Fibroblast of pulmonary artery (primary cell): ENCODE data around the gene B4GALT7.

Experiments used
- DNase-seq: peaks from one replicate; pipeline ENCODE4 v3.0.0-alpha.2; 2010; ENCODE audit warnings: low read depth
- H3K4me3 ChIP-seq: replicated peaks from 2 replicates; pipeline ENCODE4 v1.5.1; 2011; ENCODE audit warnings: low read depth, mild to moderate bottlenecking, control low read depth, low read length, moderate library complexity
- TF ChIP-seq, protein P1 (sequence below): IDR thresholded peaks from 2 replicates; pipeline ENCODE4 v1.5.1; 2011; ENCODE audit warnings: mild to moderate bottlenecking, control low read depth, low read length, inconsistent platforms; ENCODE audit errors: missing control alignments

B4GALT7 gene

DNA sequence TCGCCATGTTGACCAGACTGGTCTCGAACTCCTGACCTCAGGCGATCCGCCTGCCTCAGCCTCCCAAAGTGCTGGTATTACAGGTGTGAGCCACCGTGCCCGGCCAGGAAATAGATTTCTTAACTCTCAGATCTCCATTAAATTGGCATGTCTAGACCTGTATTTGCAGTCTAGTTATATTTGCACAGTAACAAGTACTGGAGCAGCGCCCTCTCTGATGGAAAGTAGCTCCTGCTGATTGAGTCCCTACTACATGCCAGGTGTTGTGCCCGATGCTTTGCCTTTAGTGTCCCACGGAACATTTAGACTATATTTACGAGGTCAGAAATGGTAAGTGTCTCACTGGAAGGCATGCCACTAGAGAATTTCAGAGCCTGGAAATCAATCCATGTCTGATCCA, 23.8 kb upstream of the B4GALT7 start:
- no peak for DNase-seq
- no peak overlapping the region for H3K4me3 ChIP-seq
- TF ChIP-seq, protein P1, sequence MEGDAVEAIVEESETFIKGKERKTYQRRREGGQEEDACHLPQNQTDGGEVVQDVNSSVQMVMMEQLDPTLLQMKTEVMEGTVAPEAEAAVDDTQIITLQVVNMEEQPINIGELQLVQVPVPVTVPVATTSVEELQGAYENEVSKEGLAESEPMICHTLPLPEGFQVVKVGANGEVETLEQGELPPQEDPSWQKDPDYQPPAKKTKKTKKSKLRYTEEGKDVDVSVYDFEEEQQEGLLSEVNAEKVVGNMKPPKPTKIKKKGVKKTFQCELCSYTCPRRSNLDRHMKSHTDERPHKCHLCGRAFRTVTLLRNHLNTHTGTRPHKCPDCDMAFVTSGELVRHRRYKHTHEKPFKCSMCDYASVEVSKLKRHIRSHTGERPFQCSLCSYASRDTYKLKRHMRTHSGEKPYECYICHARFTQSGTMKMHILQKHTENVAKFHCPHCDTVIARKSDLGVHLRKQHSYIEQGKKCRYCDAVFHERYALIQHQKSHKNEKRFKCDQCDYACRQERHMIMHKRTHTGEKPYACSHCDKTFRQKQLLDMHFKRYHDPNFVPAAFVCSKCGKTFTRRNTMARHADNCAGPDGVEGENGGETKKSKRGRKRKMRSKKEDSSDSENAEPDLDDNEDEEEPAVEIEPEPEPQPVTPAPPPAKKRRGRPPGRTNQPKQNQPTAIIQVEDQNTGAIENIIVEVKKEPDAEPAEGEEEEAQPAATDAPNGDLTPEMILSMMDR = no peak

DNA sequence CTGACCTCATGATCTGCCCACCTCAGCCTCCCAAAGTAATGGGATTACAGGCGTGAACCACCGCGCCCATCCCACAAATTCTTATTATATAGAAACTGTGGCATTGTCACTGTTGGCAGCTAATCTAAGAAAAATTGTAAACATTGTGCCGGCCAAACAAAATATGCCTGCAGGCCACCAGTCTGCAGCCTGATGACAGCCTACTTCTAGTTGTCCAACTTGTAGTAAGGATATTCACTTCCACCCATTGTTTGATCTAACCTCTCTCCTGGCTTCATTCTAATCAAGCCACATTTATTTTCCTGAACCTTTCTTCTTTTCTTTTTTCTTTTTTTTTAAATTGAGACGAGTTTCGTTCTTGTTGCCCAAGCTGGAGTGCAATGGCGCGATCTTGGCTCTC, 21.6 kb upstream of the B4GALT7 start:
- DNase-seq = no peak

DNA sequence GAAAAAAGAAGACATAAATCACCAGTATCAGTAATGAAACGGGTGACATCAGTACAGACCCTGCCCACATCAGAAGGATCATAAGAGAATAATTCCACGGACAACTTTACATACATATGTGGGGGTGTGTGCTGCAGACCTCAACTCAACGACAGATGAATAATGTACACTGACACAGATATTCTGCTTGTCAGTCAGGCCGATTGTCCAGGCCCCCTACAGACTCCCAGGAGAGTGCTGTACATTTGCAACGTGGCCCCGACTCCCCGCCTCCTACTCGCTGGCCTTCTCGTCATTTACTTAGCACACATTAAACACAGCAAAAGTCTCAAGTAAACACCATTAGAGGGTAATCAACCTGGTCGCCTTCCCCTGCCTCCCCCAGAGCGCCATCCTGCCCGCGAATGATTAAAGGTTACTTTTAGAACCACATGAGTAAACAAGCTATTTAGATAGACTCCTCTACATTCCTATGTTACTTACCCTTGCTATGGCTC, 11.5 kb upstream of the B4GALT7 start:
- TF ChIP-seq, protein P1 = no peak
- DNase-seq = no peak
- no peak overlapping the region for H3K4me3 ChIP-seq

More for the DNA sequence above, 21.6 kb upstream of the B4GALT7 start:
- no peak overlapping the region for H3K4me3 ChIP-seq
- TF ChIP-seq, protein P1 = no peak

DNA sequence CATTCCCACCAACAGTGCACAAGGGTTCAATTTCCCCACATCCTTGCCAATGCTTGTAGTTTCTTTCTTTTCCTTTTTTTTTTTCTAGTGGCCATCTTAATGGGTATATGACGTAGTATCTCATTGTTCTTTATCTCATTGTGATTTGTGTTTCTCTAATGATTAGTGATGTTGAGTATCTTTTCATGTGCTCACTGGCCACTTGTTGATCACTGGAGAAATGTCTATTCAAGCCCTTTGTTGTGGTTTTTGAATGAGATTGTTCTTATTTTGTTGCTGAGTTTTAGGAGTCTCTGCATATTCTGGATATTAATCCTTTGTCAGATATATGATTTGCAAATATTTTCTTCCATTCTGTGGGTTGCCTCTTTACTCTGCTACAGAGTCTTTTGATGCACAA, 9.5 kb upstream of the B4GALT7 start:
- DNase-seq = no peak
- TF ChIP-seq, protein P1 = no peak
- no peak overlapping the region for H3K4me3 ChIP-seq

DNA sequence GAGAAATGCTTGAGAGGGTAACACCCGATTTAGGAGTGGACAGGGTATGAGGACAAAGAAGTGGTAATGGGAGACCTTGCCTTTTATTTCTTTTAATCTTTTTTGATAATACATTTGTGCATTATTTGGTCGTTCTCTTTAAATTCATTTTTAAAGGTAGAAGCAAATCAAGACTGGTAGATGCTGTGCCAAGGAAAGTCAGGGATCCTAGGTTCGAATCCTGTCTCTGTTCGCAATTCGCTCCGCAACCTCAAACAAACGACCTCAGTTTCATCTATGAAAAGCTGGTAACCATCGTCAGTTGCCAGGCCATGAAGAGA, 8.3 kb upstream of the B4GALT7 start:
- no peak for DNase-seq
- TF ChIP-seq, protein P1 = no peak
- H3K4me3 ChIP-seq = peak overlapping the region; percentile 96

DNA sequence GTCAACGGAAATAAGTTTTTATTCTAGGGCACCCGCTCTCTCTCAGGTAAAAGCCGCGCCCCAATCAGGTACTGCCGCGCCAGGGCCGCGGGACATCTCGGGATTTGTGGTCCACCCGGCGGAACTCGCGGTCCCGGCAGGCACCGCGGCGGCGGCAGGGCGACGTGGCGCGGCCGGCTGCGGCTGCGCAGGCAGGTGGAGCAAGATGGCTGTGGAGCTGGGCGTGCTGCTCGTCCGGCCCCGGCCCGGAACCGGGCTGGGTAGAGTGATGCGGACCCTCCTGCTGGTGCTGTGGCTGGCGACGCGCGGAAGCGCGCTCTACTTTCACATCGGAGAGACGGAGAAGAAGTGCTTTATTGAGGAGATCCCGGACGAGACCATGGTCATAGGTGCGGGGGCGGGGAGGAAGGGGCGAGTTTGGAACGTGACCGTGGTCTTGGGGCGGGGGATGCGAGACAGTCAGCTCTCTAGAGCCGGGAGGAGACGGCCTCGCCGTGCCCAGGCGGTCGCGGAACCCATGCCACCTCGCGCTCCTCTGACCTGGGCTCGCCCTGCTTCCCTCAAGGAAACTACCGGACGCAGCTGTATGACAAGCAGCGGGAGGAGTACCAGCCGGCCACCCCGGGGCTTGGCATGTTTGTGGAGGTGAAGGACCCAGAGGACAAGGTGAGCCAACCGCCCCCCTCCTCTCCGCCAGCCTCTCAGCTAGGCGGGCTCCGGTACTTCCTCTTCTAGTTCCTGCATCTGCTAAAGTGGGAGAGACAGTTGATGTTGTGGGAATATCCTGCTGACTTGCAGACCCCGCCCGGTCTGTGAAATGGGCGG, 7.7 kb upstream of the B4GALT7 start, which contains the start of gene TMED9:
Gene TMED9, plus strand, starts transcription at position 194 of the 825 bp plus-strand sequence. Its CDS starts 12 bp downstream, at position 206.
- TF ChIP-seq, protein P1 = no peak
- peak within 1 kb of the TSS; percentile 96 for H3K4me3 ChIP-seq
- DNase-seq = peak; percentile 81

DNA sequence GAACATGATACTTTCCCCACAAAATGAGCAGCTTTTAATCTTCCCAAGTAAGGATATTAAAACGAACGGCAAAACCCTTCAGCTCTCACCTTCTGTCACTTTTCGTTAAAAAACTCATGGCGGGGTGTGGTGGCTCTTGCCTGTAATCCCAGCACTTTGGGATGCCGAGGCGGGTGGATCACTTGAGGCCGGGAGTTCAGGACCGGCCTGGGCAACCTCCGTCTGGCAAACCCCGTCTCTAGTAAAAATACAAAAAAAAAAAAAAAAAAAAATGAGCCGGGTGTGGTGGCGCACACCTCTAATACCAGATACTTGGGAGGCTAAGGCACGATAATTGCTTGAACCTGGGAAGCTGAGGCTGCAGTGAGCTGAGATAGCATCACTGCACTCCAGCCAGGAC, 7.0 kb upstream of the B4GALT7 start:
- H3K4me3 ChIP-seq = peak overlapping the region; percentile 96
- no peak for DNase-seq
- TF ChIP-seq, protein P1 = no peak
